ENCODE results near the gene UGT3A2.
"Not testable (repeated sequence)": the region's sequence is repeated elsewhere in the genome, so short reads cannot be mapped to it uniquely, and the experiment has no call there.

UGT3A2 gene

GRCh38 chr5:36033486-36033885 is 33.2 kb downstream of the UGT3A2 start:
- DNase-seq (ENCODE audit: low spot score): no peak
- no peak for TF ChIP-seq CTCF (IDR thresholded peaks at IDR 0.05; ENCODE audit: extremely low read depth, missing control alignments)

GRCh38 chr5:36033047-36033446 is 33.6 kb downstream of the UGT3A2 start:
- DNase-seq (ENCODE audit: low spot score): no peak
- no peak for TF ChIP-seq CTCF (IDR thresholded peaks at IDR 0.05; ENCODE audit: extremely low read depth, missing control alignments)

GRCh38 chr5:36031223-36031622 is 35.5 kb downstream of the UGT3A2 start:
- no peak for DNase-seq (ENCODE audit: low spot score)
- no peak for TF ChIP-seq CTCF (IDR thresholded peaks at IDR 0.05; ENCODE audit: extremely low read depth, missing control alignments)

DNA sequence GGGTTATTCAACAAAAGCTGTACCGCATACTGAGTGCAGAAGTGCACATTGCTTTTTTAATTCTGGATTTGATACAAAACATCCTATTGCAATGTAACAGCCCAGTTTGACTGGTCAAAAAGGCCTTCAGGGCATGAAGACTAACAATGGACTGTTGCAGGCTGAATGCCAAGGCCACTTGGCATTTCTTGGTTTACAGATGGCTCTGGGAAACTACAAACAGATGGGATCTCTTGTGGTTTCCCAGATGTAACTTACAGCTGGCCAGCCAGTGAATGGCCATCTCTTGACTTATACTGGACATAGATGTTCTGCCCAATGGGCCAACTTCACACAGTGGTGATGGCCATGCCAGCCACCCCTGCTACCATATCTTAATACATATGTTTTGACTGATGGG is 36.8 kb downstream of the UGT3A2 start:
- DNase-seq (ENCODE audit: low spot score): no peak
- TF ChIP-seq CTCF (IDR thresholded peaks at IDR 0.05; ENCODE audit: extremely low read depth, missing control alignments): no peak

GRCh38 chr5:36028816-36029465 is 37.7 kb downstream of the UGT3A2 start:
- no peak for DNase-seq (ENCODE audit: low spot score)
- no peak for TF ChIP-seq CTCF (IDR thresholded peaks at IDR 0.05; ENCODE audit: extremely low read depth, missing control alignments)

DNA sequence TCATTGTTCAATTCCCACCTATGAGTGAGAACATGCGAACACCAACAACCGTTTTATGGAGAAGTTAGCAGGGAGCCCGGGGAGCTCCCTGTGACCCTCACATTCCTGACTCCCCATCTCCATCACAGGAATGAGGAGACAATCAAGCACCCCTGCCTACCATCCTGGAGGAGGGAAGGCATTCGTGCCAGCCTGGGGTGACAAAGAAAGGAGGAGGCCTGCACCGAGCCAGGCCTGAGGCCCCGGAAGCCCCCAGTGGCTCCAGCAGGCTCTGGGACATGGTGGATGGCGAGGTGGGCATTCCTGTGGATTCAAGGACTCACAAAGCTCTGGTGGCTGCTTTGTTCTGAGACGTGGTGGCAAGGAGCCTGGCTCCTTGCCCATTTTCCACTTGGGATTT is 39.0 kb downstream of the UGT3A2 start:
- no peak for TF ChIP-seq CTCF (IDR thresholded peaks at IDR 0.05; ENCODE audit: extremely low read depth, missing control alignments)
- DNase-seq (ENCODE audit: low spot score): no peak

DNA sequence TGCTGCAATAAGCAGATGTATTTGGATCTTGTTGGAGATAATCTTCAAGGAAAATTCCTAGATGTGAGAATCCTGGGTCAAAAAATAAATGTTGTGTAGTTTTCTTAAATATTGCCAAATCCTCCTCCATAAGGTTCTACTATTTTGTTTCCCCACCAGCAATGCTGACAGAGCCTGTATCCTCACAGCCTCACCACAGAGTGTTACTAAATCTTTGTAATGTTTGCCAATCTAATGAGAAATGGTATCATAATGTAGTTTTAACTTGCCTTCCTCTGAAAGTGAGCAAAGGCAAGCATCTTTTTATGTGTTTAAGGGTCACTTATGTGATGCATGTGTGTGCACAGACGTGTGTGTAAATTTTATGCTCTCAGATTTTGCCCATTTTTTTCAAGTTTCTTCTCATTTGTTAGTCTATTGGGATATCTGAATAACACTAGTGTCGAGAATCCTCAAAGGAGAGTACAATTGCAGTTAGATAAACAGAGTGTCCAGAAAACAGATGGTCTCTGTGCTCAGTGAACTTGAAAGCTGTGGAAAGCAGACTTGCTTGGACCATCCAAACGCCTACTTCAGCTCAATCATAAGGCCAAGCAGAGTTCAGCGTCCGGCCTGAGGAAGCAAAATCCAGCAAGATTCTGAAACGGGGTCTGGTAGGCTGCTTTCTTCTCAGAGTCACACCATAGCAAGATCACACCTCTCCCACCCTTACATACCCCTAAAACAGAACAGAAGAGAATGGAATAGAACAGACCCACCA is 39.8 kb downstream of the UGT3A2 start:
- TF ChIP-seq CTCF (IDR thresholded peaks at IDR 0.05; ENCODE audit: extremely low read depth, missing control alignments): no peak
- DNase-seq (ENCODE audit: low spot score): no peak

GRCh38 chr5:36022246-36022645 is 44.4 kb downstream of the UGT3A2 start:
- DNase-seq (ENCODE audit: low spot score): not testable (repeated sequence)

DNA sequence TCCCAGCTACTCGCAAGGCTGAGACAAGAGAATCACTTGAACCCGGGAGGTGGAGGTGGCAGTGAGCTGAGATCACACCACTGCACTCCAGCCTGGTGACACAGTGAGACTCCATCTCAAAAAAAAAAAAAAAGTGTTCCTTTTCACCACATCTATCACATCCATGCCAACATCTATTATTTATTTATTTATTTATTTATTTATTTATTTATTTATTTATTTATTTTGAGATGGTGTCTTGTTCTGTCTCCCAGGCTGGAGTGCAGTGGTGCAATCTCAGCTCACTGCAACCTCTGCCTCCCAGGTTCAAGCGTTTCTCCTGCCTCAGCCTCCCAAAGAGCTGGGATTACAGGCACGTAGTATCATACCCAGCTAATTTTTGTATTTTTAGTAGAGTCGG is 47.1 kb downstream of the UGT3A2 start:
- not testable (repeated sequence) for DNase-seq (ENCODE audit: low spot score)

Data from GM20000 (cell line).